Activated CD8-positive, alpha-beta memory T cell treated with anti-CD3 and anti-CD28 coated beads for 24 hours (primary cell): Measurements from ENCODE around the gene AJM1.

Experiments
- DNase-seq: peaks from one replicate; pipeline ENCODE4 v3.0.0-alpha.2; 2020

The AJM1 gene

DNA sequence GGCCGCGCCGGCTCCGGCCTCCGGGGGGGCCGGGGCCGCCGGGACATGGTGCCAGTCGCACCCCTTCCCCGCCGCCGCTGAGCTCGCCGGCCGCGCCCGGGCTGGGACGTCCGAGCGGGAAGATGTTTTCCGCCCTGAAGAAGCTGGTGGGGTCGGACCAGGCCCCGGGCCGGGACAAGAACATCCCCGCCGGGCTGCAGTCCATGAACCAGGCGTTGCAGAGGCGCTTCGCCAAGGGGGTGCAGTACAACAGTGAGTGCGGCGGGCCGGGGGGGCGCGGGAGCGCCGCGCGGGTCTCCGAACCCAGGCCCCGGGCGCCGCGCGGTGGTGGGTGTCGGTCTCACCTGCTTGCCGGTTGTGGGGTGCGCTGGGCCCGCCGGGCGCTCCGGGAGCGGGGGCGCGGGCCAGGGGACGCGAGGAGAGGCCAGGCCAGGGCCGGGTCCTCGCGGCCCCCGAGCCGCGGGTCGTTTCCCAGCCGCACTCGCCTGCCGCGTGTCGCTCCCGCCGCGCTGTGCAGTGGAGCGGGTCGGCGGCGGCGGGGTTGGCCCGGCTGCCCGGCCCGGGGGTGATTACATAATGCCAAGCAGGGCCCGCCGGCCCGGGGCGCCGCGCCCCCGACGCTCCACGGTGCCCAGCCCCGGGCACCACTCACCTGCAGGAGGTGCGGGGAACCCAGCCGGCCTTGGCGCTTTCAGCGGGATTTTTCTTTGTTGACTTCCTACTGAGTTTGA is 34.0 kb upstream of the AJM1 start:
- peak; percentile 81 for DNase-seq

DNA sequence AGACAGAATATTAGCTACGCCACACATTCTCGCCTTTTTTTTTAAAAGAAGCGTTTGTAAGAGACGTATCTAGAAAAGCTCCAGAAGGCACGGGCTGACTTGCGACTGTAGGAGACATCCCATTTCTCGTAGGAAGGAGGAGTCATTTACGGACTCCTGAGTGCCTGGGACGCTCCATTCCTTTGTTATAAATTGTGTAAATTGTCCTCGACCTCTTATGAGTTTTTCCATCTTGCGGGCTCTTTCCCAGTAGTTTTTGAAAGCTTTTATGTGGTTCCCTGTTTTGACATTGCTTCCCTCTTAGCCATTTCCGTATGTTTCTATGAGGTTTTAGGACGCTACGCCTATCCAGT is 33.5 kb upstream of the AJM1 start:
- no peak for DNase-seq

DNA sequence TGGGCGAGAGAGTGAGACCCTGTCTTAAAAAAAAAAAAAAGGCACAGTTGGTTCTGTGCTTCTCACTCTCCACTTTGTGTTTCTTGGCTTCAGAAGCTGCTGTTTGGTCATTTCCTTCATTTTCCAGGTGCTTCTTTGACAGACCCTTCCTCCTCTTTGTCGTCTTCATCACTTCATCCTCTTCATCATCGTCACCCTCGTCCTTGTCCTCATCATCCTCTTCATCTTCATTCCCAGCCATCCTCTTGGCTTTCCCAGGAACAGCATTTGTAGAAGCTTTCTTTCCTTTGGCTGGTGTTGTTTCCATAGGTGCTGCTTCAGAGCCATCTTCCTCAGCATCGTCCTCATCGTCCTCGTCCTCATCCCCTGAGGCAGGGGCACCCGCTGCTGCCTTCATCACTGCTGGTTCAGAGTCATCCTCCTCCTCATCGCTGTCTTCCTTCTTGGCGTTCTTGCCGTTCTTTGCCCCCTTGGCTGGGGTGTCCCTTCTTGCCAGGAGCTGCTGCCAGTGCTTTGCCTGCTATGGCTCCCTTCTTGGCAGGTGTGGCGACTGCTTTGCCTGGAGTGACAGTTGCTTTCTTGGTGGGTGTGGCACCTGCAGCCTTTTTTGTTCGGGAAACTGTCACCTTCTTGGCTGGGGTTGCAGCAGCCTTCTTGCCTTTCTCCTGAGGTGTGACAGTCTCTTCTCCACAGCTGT is 27.4 kb upstream of the AJM1 start:
- no peak for DNase-seq

DNA sequence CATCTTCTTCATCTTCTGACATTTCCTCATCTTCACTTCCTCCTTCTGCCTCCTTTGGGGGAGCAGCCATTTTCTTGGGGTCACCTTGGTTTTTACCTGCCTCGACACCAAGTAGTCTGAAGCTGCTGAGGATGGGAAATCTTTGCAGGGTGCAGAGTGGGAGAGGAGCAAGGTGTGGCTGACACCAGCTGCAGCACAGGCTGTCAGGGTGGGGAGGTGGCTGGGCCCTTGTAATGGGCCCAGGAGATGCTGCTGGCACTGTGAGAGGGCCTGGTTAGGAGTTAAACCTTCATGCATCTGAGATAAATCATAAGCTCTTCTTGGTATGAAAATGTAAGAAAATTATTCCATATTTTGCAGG is 26.9 kb upstream of the AJM1 start:
- no peak for DNase-seq

GRCh38 chr9:136820971-136821825 is 21.1 kb upstream of the AJM1 start:
- no peak for DNase-seq

DNA sequence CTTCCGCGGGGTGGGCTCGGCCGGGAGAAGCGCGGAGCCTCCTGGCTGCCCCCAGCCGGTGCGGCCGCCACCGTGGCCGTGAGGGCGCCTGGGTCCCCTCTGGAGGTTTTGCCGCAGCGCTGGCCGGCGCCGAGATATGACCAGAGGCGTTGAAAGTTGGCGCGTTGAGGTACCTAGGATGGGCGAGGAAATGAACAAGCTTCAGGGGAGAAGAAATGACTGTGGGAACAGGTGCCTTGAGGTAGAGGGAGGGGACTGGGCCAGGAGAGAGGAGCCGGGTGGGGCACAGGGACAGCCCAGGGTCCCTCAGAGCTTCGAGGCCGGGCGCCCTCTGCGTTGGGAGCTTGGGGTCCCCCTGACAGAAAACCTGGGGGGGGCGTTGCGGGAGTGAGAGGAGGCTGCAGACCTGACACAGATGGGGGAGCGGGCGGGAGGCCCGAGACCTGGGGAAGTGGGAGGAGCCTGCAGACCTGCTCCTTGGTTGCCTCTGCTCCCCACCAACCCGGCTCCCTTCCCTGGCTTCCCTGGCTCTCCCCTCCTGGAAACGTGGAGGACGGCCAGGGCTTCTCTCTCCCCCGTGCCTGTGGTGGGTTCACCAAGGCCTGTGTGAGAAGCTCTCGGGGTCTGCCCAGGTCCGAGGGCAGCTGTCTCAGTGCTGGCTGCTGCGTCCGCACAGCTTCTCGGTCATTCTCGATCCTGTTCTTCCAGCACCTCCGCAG is 20.3 kb upstream of the AJM1 start:
- DNase-seq: no peak

DNA sequence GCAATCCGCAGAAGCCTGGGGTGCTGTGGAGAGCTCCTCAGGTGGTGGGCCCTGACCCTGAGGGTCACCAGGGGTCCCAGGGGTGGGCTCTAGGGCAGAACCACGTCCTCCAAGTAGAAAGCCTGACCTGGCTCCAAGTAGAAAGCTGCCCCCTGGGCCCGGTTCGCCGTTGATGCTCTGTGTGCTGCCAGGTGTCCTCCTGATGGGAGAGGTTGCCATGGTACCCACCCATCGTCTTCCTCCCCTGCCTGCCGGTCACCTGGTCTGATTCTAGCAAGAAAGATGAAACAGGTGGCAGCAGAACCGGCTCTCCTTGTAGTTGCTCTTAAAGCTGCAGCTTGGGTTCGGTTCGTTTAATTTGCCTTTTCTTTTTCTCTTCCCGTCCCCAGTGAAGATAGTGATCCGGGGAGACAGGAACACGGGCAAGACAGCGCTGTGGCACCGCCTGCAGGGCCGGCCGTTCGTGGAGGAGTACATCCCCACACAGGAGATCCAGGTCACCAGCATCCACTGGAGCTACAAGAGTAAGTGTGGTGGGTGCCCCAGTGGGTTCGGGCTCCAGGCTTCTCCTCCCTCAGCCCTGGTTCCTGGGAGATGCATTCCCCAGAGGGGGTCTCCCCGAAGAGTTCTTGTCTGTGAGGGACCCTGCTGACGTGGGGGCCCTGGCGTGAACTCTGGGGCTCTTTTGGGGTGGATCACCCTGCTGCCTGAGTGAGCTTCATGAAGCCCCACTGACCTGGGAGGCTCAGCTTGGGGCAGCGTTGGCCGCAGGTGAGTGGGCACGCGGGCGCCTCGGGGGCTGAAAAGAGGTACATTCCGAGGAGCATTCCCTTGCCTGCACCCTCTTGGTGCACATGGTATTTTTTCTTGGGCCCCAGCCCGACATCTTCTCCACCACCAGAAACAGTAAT is 18.9 kb upstream of the AJM1 start:
- DNase-seq: no peak

- no peak for DNase-seq
These were observed 17.6 kb upstream of the AJM1 start for GRCh38 chr9:136824496-136825225.

GRCh38 chr9:136825295-136826187 is 16.7 kb upstream of the AJM1 start:
- DNase-seq: no peak

GRCh38 chr9:136826188-136826541 is 16.1 kb upstream of the AJM1 start:
- DNase-seq: no peak

DNA sequence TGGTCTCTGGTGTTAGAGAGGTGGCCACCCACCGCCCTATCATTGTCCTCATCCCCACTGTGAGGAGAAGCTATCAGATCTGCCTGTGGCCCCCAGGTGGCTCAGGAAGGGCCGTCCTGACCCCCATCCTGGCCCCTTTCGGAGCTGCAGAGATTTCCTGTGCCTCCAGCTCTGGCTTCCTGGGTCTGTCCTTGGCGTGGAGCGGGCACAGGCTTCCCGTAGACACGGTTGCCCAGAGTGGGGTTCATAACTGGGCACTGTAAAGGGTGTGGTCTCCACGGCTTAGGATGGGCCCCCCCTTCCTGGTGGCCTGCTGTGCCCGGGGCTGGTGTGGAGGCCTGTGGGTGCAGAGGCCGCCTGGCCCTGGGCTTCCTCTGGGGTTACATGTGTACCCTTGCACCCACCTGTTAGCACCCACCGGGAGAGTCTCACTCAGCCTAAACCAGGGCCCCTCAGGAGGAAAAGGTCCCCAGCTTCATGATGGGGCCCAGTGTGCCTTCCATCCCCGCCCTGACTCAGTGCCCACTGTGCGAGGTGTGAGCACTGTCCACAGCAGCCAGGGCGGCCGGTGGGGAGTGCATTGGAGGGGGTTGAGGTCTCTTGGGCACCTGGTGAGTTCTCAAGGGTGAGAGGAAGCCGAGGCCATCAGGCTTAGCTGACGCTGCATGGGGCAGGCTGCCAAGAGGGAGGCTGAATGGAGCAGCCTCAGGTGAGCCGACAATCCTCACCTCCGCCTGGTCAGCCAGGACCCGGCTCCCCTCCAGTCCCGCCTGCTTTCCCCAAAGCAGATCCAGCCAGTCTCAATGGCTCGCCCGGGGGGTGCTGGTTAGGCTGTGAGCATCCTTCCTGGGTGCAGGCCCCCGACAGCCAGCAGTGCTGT is 15.3 kb upstream of the AJM1 start:
- DNase-seq: no peak

GRCh38 chr9:136827794-136828473 is 14.3 kb upstream of the AJM1 start:
- no peak for DNase-seq

GRCh38 chr9:136828474-136829140 is 13.7 kb upstream of the AJM1 start:
- no peak for DNase-seq

GRCh38 chr9:136829412-136829811 is 12.9 kb upstream of the AJM1 start:
- DNase-seq: no peak

DNA sequence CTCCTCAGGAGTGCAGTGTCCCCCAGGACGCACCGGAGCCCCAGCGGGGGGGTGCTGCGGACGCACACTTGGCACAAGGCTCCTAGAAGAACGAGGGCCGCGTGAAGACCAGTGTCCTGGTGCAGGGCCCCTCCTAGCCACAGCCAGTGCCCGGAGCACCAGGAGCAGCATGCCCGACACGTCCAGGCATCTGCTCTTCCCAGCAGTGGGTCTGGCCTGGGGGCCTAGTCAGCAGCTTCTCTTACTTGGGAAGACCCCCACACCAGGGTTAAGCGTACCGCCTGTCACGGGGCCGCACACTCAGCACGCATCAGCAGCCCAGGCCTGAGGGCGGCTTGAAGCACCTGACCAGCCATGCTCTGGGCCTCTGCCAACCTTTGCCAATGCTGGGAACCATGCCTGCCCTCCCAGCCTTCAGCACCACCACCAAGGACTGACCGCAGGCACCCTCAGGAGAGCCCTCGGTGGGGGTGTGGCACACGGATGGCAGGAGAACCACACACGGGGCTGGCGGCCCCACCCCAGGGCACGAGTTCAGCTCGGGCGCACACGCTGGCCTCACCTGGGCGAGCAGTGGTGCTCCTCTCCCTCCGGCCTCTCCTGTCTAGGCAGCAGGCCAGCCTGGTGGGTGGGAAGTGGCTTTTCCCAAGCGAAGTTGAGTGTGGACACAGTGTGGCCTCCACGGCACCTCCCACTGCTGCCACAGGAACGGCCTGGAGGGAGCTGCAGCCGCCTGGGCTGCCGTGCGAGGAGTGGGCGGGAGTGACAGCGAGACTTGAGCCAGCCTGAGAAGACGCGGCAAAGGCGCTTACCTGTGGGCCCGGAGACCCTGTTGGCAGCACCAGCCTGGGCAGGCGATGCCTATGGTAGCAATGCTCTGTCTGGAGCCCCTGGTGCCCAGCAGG is 12.0 kb upstream of the AJM1 start:
- DNase-seq: no peak

DNA sequence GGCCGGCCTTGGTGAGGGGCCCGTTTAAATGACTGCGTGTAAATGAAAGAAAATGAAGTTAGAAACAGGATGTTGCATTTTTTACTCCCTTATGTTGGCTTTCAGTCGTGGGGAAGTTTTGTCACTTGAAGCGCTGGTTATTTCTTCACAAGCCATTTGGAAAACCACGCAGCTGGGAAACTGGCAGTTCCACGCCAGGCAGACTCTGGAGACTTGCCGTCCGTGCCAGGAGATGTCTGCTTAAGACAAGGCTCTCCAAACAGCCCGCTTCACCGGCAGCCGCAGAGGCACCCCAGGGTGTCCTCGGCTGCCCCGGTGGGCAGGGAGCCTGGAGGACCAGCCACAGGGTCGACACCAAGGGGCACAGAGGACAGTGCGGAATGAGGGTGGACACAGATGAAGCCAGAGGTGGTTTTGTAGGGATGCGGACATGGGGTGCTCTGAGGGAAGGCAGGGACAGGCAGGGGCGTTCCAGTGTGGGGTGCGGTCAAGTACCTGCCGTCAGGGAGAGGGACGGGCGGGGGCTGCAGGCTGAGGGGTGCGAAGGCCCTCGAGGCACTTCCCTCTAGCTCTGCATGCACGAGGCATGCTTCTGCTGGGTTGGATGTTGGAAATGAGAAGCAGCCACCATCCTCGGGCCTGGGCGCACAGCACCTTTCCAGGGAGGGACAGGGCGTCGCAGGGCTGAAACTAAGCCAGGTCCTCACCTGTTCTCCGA is 11.1 kb upstream of the AJM1 start:
- DNase-seq: no peak
